Measurements from ENCODE around the gene KLRF1.

Gene KLRF1, protein sequence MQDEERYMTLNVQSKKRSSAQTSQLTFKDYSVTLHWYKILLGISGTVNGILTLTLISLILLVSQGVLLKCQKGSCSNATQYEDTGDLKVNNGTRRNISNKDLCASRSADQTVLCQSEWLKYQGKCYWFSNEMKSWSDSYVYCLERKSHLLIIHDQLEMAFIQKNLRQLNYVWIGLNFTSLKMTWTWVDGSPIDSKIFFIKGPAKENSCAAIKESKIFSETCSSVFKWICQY

DNA sequence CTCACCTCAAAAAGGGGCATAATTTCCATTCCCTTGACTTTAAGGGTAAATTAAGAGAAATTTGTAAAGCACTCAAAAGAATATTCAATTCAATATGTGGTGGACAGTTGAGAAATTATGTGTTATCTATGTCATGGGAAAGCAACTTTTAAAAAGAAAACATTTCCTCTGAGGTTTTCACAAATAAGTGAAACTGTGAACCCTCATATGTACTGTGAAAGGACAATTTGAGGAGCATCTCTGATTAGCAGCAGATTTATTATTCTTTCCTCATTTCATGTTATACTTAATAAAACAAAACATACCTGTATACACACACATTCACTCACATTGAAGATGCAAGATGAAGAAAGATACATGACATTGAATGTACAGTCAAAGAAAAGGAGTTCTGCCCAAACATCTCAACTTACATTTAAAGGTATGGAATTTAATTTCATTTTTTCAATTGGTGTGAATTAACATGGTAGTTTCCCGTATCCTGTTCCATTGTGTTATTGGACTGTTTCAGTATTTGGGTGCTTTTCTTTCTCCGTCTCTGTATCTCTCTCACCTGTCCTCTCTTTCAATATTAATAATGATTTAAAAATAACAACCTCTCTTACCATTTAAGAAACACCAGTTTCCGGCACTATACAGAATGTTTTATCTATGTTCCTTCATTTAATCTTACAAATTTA is at the start of gene KLRF1:
Gene KLRF1, plus strand, starts transcription at position 273 of the 680 bp plus-strand sequence. Its CDS starts 64 bp downstream, at position 337.
- Mint-ChIP-seq H3K27ac (no peak within 1 kb of the TSS), H3K4me1 (no peaks in the 10 kb centered on the region), H3K36me3 (ENCODE audit: low read depth) (no peaks in the 10 kb centered on the region), H3K27me3 (ENCODE audit: low read depth) (peaks cover 7% of the 10 kb centered on the region), H3K4me3 (no peak within 1 kb of the TSS), H3K9me3 (no peaks in the 10 kb centered on the region)
- TF ChIP-seq, protein P1, sequence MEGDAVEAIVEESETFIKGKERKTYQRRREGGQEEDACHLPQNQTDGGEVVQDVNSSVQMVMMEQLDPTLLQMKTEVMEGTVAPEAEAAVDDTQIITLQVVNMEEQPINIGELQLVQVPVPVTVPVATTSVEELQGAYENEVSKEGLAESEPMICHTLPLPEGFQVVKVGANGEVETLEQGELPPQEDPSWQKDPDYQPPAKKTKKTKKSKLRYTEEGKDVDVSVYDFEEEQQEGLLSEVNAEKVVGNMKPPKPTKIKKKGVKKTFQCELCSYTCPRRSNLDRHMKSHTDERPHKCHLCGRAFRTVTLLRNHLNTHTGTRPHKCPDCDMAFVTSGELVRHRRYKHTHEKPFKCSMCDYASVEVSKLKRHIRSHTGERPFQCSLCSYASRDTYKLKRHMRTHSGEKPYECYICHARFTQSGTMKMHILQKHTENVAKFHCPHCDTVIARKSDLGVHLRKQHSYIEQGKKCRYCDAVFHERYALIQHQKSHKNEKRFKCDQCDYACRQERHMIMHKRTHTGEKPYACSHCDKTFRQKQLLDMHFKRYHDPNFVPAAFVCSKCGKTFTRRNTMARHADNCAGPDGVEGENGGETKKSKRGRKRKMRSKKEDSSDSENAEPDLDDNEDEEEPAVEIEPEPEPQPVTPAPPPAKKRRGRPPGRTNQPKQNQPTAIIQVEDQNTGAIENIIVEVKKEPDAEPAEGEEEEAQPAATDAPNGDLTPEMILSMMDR (IDR thresholded peaks at IDR 0.05; ENCODE audit: unreplicated experiment in 3 of 3), result no peak

DNA sequence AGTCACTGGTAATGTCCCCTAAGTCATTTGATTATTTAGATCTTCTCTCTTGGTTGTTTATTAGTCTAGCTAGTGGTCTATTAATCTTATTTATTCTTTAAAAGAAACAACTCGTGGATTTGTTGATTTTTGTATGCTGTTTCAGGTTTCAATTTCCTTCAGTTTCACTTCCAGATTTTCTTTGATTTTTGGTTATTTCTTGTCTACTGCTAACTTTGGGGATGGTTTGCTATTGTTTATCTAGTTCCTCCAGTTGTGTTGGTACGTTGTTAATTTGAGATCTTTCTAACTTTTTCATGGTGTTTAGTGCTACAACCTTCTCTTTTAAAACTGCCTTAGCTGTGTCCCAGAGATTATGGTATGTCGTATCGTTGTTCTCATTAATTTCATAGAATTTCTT is 48.1 kb upstream of the KLRF1 start:
- Mint-ChIP-seq H3K27ac (no peak overlapping the region), H3K9me3 (no peaks in the 10 kb centered on the region), H3K27me3 (ENCODE audit: low read depth) (no peaks in the 10 kb centered on the region), H3K36me3 (ENCODE audit: low read depth) (no peaks in the 10 kb centered on the region), H3K4me3 (no peak overlapping the region), H3K4me1 (no peaks in the 10 kb centered on the region)
- TF ChIP-seq, protein P1 (IDR thresholded peaks at IDR 0.05; ENCODE audit: unreplicated experiment in 3 of 3), result no peak

DNA sequence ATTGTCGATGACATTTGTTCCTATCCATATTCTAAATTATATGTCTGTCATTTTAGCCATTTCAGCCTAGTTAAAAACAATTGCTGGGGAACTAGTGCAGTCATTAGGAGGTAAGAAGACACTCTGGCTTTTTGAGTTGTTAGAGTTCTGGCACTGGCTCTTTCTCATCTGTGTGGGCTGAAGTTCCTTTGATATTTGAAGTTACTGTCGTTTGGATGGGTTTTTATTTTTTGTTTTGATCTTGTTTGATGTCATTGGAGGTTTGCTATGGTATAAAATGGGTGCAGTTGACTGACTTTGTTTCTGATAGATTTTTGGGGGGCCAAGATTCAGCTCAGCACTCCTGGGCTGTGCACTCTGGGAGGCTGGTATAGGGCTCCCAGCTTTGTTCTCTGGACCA is 45.9 kb upstream of the KLRF1 start:
- H3K27ac Mint-ChIP-seq, result no peak overlapping the region
- no peaks in the 10 kb centered on the region for H3K36me3 Mint-ChIP-seq (ENCODE audit: low read depth)
- TF ChIP-seq, protein P1 (IDR thresholded peaks at IDR 0.05; ENCODE audit: unreplicated experiment in 3 of 3), result no peak
- H3K27me3 Mint-ChIP-seq (ENCODE audit: low read depth), result no peaks in the 10 kb centered on the region
- no peaks in the 10 kb centered on the region for H3K4me1 Mint-ChIP-seq
- no peaks in the 10 kb centered on the region for H3K9me3 Mint-ChIP-seq
- H3K4me3 Mint-ChIP-seq, result no peak overlapping the region

DNA sequence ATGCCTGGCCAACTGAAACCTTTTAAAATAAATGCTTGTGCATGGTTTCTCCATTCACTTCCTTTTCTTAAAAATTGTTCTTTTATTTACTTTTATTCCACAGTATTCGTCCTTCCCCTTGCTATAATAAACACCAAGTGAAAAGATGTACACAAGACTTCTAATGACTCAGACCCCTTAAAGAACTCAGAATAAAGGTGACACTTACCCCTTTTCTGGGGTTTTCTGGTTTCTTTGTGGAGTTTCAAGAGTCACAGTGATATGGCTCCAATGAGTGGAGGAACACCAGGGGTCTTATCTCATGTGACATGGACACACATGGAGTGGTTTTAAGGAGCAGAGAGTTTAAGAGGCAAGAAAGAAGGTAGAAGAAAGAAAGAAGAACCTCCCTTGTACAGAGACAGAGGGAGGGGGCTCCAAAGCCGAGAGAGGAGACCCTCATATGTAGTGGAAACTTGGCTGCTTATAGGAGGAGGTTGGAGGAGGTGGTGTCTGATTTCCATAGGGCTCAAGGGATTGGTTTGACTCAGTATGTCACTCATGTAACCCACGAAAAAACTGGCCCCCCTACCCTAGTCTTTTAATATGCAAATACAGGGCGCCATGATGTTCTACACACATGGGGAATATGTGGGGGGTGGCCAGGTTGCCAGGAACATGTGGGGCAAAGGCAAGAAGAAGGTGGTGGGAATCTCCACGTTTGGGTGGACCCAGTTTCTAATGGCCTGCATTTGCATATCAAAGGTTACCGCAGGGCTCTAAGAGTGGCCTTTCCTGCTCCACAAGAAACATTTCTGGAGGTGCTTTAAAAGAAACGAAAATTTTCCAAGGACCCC is 44.5 kb upstream of the KLRF1 start:
- Mint-ChIP-seq H3K27ac (no peak overlapping the region), H3K27me3 (ENCODE audit: low read depth) (no peaks in the 10 kb centered on the region), H3K4me3 (no peak overlapping the region), H3K9me3 (no peaks in the 10 kb centered on the region), H3K36me3 (ENCODE audit: low read depth) (no peaks in the 10 kb centered on the region), H3K4me1 (no peaks in the 10 kb centered on the region)
- TF ChIP-seq, protein P1 (IDR thresholded peaks at IDR 0.05; ENCODE audit: unreplicated experiment in 3 of 3), result no peak

DNA sequence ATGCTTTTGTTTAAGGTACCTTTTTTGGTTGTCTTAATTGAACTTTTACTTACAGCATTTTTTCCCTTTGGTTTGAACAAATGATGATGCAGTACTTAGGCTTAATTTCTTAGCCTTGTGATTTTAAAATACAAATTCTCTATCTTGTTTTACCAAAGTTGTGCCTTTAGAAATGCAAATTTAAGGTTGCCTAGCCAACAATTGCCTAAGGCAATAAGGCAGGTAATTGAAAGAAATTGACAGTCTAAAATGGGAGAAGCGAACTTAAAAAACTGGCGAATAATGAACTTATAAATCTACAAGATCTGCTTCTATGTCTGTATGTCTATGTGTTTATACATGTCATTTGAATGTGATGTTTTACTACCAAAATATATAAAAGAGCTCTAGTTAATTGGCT is 43.0 kb upstream of the KLRF1 start:
- no peak overlapping the region for H3K27ac Mint-ChIP-seq
- TF ChIP-seq, protein P1 (IDR thresholded peaks at IDR 0.05; ENCODE audit: unreplicated experiment in 3 of 3), result no peak
- no peaks in the 10 kb centered on the region for H3K27me3 Mint-ChIP-seq (ENCODE audit: low read depth)
- H3K4me1 Mint-ChIP-seq, result no peaks in the 10 kb centered on the region
- no peaks in the 10 kb centered on the region for H3K36me3 Mint-ChIP-seq (ENCODE audit: low read depth)
- H3K9me3 Mint-ChIP-seq, result no peaks in the 10 kb centered on the region
- no peak overlapping the region for H3K4me3 Mint-ChIP-seq

Measured in nephron (organoid).